ENCODE results near the gene TMEM178B. TPM values are rescaled to one million over a fixed set of nuclear protein-coding genes. Genes with fewer than 3 reads are reported as not detected.

The TMEM178B gene
- polyA plus RNA-seq, 1 of the 3 experiments (the other 2 are of a cell fraction): 0.20 TPM

DNA sequence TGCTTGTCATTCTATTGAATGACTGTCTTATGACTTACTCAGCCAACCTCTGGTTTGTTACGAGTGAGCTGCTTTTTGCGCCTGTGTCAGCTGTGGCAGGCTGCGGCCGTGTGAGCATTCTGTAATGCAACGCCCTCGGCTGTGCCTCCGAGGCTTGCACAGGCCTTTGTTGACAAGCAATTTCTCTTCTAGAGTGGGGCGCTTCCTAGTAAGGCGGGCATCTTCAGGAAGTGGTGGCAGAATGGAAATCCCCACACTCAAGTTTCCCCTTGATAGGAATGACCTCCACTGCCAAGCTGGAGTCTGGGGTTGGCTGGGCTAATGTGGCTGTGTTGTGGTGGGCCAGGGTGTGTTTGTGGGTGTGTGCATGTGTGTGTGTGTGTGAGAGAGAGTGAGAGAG lies 20.2 kb upstream of the TMEM178B start:
- Histone ChIP-seq H3K27me3 (ENCODE audit: insufficient read depth) (no peaks in the 10 kb centered on the region), H2AFZ (ENCODE audit: low read depth) (no peak overlapping the region), H4K20me1 (ENCODE audit: insufficient read depth) (no peaks in the 10 kb centered on the region), H3K27ac (ENCODE audit: low read depth in 2 of 2, low read length in 1 of 2) (no peak overlapping the region), H3K79me2 (ENCODE audit: insufficient read depth) (no peaks in the 10 kb centered on the region), H3K4me2 (no peak overlapping the region), H3K9me2 (no peaks in the 10 kb centered on the region), H3K4me3 (ENCODE audit: low read depth in 2 of 2, low read length in 1 of 2) (no peak overlapping the region), H3F3A (replicated peaks; ENCODE audit: insufficient read depth) (no peaks in the 10 kb centered on the region), H3K9ac (no peak overlapping the region), H3K36me3 (replicated peaks in 1 of 2; ENCODE audit: control insufficient read depth in 1 of 2, insufficient read depth in 2 of 2, low read length in 1 of 2) (no peaks in the 10 kb centered on the region), H3K9me3 (no peaks in the 10 kb centered on the region), H3K4me1 (ENCODE audit: control insufficient read depth in 1 of 2, insufficient read depth in 2 of 2, low read depth in 1 of 2, low read length in 1 of 2) (no peaks in the 10 kb centered on the region)
- TF ChIP-seq, protein P1, sequence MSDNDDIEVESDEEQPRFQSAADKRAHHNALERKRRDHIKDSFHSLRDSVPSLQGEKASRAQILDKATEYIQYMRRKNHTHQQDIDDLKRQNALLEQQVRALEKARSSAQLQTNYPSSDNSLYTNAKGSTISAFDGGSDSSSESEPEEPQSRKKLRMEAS (IDR thresholded peaks at IDR 0.05; ENCODE audit: low read depth): no peak
- TF ChIP-seq POLR2AphosphoS5 (IDR thresholded peaks at IDR 0.05; ENCODE audit: low read depth, low read length) (no peak), TEAD4 (IDR thresholded peaks at IDR 0.05; ENCODE audit: borderline replicate concordance, insufficient read depth) (no peak), RAD21 (IDR thresholded peaks at IDR 0.05; ENCODE audit: low read length) (no peak), ELF1 (IDR thresholded peaks at IDR 0.05) (no peak)
- TF ChIP-seq, protein P2, sequence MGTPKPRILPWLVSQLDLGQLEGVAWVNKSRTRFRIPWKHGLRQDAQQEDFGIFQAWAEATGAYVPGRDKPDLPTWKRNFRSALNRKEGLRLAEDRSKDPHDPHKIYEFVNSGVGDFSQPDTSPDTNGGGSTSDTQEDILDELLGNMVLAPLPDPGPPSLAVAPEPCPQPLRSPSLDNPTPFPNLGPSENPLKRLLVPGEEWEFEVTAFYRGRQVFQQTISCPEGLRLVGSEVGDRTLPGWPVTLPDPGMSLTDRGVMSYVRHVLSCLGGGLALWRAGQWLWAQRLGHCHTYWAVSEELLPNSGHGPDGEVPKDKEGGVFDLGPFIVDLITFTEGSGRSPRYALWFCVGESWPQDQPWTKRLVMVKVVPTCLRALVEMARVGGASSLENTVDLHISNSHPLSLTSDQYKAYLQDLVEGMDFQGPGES (IDR thresholded peaks at IDR 0.05; ENCODE audit: low read depth, low read length): no peak
- TF ChIP-seq, protein P3, sequence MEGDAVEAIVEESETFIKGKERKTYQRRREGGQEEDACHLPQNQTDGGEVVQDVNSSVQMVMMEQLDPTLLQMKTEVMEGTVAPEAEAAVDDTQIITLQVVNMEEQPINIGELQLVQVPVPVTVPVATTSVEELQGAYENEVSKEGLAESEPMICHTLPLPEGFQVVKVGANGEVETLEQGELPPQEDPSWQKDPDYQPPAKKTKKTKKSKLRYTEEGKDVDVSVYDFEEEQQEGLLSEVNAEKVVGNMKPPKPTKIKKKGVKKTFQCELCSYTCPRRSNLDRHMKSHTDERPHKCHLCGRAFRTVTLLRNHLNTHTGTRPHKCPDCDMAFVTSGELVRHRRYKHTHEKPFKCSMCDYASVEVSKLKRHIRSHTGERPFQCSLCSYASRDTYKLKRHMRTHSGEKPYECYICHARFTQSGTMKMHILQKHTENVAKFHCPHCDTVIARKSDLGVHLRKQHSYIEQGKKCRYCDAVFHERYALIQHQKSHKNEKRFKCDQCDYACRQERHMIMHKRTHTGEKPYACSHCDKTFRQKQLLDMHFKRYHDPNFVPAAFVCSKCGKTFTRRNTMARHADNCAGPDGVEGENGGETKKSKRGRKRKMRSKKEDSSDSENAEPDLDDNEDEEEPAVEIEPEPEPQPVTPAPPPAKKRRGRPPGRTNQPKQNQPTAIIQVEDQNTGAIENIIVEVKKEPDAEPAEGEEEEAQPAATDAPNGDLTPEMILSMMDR (IDR thresholded peaks at IDR 0.05): no peak
- no peak for DNase-seq
- CTCF ChIA-PET: interaction anchor here (0.9 kb wide), 1 partner anchor 10 kb away, joined by 3 read pairs; no protein-coding TSS in a partner anchor
- POLR2A ChIA-PET: no interaction called here
- 58% methylated on average over 9 of the region's 9 CpGs for WGBS (ENCODE audit: low lambda C conversion rate)

DNA sequence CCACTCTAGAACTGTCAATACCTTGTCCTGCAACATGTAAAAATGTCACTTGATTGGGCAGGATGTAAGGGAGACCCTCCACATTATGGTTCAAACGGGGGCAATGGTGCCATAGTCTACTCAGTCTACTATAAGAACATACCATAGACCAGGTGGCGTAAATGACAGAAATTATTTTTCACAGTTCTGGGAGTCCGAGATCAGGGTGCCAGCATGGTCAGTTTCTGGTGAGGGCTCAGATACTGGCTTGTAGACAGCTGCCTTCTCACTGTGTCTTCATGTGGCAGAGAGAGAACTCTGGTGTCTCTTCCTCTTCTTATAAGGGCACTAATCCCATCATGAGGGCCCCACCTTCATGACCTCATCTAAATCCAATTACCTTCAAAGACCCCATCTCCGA lies 18.7 kb upstream of the TMEM178B start:
- no peaks in the 10 kb centered on the region for H3K79me2 ChIP-seq (ENCODE audit: insufficient read depth)
- H3K9me2 ChIP-seq: no peaks in the 10 kb centered on the region
- 20% methylated on average over 4 of the region's 4 CpGs for WGBS (ENCODE audit: low lambda C conversion rate)
- no peak overlapping the region for H3K4me2 ChIP-seq
- no peak overlapping the region for H3K27ac ChIP-seq (ENCODE audit: low read depth in 2 of 2, low read length in 1 of 2)
- H3K9ac ChIP-seq: no peak overlapping the region
- no peak overlapping the region for H3K4me3 ChIP-seq (ENCODE audit: low read depth in 2 of 2, low read length in 1 of 2)
- H4K20me1 ChIP-seq (ENCODE audit: insufficient read depth): no peaks in the 10 kb centered on the region
- H3F3A ChIP-seq (replicated peaks; ENCODE audit: insufficient read depth): no peaks in the 10 kb centered on the region
- TF ChIP-seq GATA2 (CRISPR knock-in tag; IDR thresholded peaks at IDR 0.05) (no peak), TCF12 (IDR thresholded peaks at IDR 0.05) (no peak), POLR2AphosphoS5 (IDR thresholded peaks at IDR 0.05; ENCODE audit: low read depth, low read length) (no peak), RCOR1 (IDR thresholded peaks at IDR 0.05; ENCODE audit: low read length) (no peak), RFX5 (IDR thresholded peaks at IDR 0.05; ENCODE audit: low read length) (no peak), RAD21 (IDR thresholded peaks at IDR 0.05; ENCODE audit: low read length) (no peak), EP300 (IDR thresholded peaks at IDR 0.05; ENCODE audit: borderline replicate concordance in 1 of 2, low read depth in 1 of 2, low read length in 1 of 2) (no peak), TAF1 (IDR thresholded peaks at IDR 0.05; ENCODE audit: borderline replicate concordance, low read depth, low read length) (no peak), MXI1 (IDR thresholded peaks at IDR 0.05; ENCODE audit: low read depth, low read length) (no peak)
- TF ChIP-seq, protein P4, sequence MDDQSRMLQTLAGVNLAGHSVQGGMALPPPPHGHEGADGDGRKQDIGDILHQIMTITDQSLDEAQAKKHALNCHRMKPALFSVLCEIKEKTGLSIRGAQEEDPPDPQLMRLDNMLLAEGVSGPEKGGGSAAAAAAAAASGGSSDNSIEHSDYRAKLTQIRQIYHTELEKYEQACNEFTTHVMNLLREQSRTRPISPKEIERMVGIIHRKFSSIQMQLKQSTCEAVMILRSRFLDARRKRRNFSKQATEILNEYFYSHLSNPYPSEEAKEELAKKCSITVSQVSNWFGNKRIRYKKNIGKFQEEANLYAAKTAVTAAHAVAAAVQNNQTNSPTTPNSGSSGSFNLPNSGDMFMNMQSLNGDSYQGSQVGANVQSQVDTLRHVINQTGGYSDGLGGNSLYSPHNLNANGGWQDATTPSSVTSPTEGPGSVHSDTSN (IDR thresholded peaks at IDR 0.05): no peak
- TF ChIP-seq, protein P3 (IDR thresholded peaks at IDR 0.05): no peak
- no peaks in the 10 kb centered on the region for H3K4me1 ChIP-seq (ENCODE audit: control insufficient read depth in 1 of 2, insufficient read depth in 2 of 2, low read depth in 1 of 2, low read length in 1 of 2)
- H2AFZ ChIP-seq (ENCODE audit: low read depth): no peak overlapping the region
- DNase-seq: no peak
- H3K36me3 ChIP-seq (replicated peaks in 1 of 2; ENCODE audit: control insufficient read depth in 1 of 2, insufficient read depth in 2 of 2, low read length in 1 of 2): no peaks in the 10 kb centered on the region
- ChIA-PET POLR2A (no interaction called here), CTCF (no interaction called here)
- H3K9me3 ChIP-seq: no peaks in the 10 kb centered on the region
- H3K27me3 ChIP-seq (ENCODE audit: insufficient read depth): no peaks in the 10 kb centered on the region

Measured in SK-N-SH (cell line).